H1 (cell line): ENCODE results near the gene YWHAQ. TPM values are rescaled to one million over a fixed set of nuclear protein-coding genes. Genes with fewer than 3 reads are reported as not detected.

ENCODE experiments used
- CTCF ChIA-PET: fragments of 300-600 bp; sonication (Branson Sonifier 250); formaldehyde crosslinking; loops from one replicate; lab custom pipeline; 2021; ENCODE audit not compliant: partially characterized antibody; lab: Charles Lee
- POLR2A ChIA-PET: fragments of 300-600 bp; sonication (Branson Sonifier 250); formaldehyde crosslinking; loops from one replicate; lab custom pipeline; 2021; ENCODE audit warnings: inconsistent platforms; ENCODE audit not compliant: partially characterized antibody; lab: Charles Lee
- DNase-seq, 2 experiments: peaks; one replicate each; pipeline versions ENCODE4 v3.0.0 to v3.0.0-alpha.2; 2010 to 2022; ENCODE audit warnings: low spot score in 2 of 2, low read depth in 1 of 2, mixed read lengths in 1 of 2
- FAIRE-seq: peaks from 2 replicates; lab custom pipeline; 2011; peaks lifted over from hg19 to GRCh38; lab: Jason Lieb, UNC
- H2AFZ ChIP-seq: 2 replicates; pipeline ENCODE4 v1.8.1; 2012; ENCODE audit warnings: low read length, inconsistent platforms
- H2AK5ac ChIP-seq: 2 replicates; pipeline ENCODE4 v1.6.1; 2013; ENCODE audit warnings: low read depth, low read length
- H2BK120ac ChIP-seq: replicated peaks from 2 replicates; pipeline ENCODE3; 2013; ENCODE audit warnings: low read depth, low read length, inconsistent platforms
- H2BK12ac ChIP-seq: 2 replicates; pipeline ENCODE4 v1.6.1; 2013; ENCODE audit warnings: low read depth, low read length
- H2BK15ac ChIP-seq: 2 replicates; pipeline ENCODE4 v1.6.1; 2013; ENCODE audit warnings: low read length
- H2BK20ac ChIP-seq: 2 replicates; pipeline ENCODE4 v1.6.1; 2013; ENCODE audit warnings: low read length
- H2BK5ac ChIP-seq: 2 replicates; pipeline ENCODE4 v1.6.1; 2013; ENCODE audit warnings: low read depth, low read length
- H3K14ac ChIP-seq: 2 replicates; pipeline ENCODE4 v1.6.1; 2013; ENCODE audit warnings: inconsistent platforms; ENCODE audit not compliant: insufficient read length
- H3K18ac ChIP-seq: 2 replicates; pipeline ENCODE4 v1.6.1; 2013; ENCODE audit warnings: low read length; ENCODE audit errors: extremely low read depth
- H3K23ac ChIP-seq: 2 replicates; pipeline ENCODE4 v1.6.1; 2013; ENCODE audit warnings: inconsistent platforms; ENCODE audit not compliant: insufficient read length
- H3K23me2 ChIP-seq: 2 replicates; pipeline ENCODE4 v1.6.1; 2013; ENCODE audit warnings: low read depth, low read length
- H3K27ac ChIP-seq: 2 replicates; pipeline ENCODE4 v1.6.1; 2011; ENCODE audit warnings: low read depth, low read length, inconsistent platforms
- H3K27me3 ChIP-seq, 4 experiments: replicated peaks in 1 of 4; 1 replicate in 1 of 4; 2 replicates in 3 of 4; pipeline versions ENCODE4 v1.6.1 to v1.8.1; 2011 to 2013; ENCODE audit warnings: low read length in 3 of 4, mild to moderate bottlenecking in 3 of 4, inconsistent platforms in 2 of 4, mixed read lengths in 2 of 4, moderate library complexity in 1 of 4; ENCODE audit not compliant: control insufficient read depth in 3 of 4, insufficient read depth in 3 of 4; ENCODE audit errors: extremely low read depth in 1 of 4
- H3K36me3 ChIP-seq, 4 experiments: 2 replicates each; pipeline versions ENCODE4 v1.6.1 to v1.8.1; 2011 to 2013; ENCODE audit warnings: mild to moderate bottlenecking in 4 of 4, low read length in 3 of 4, moderate library complexity in 2 of 4, control low read depth in 1 of 4, inconsistent platforms in 1 of 4; ENCODE audit not compliant: insufficient read depth in 4 of 4, control insufficient read depth in 2 of 4
- H3K4ac ChIP-seq: replicated peaks from 2 replicates; pipeline ENCODE3; 2013; ENCODE audit warnings: low read length, low read depth, mixed read lengths, inconsistent platforms; ENCODE audit not compliant: insufficient read length
- H3K4me1 ChIP-seq, 4 experiments: replicated peaks in 1 of 4; 1 replicate in 1 of 4; 2 replicates in 3 of 4; pipeline versions ENCODE4 v1.6.1 to v1.8.1; 2011 to 2013; ENCODE audit warnings: low read length in 3 of 4, inconsistent platforms in 2 of 4, mixed read lengths in 1 of 4; ENCODE audit not compliant: insufficient read depth in 4 of 4, control insufficient read depth in 3 of 4
- H3K4me2 ChIP-seq, 2 experiments: 2 replicates each; pipeline versions ENCODE4 v1.6.1 to v1.8.1; 2011 to 2013; ENCODE audit warnings: low read depth in 2 of 2, low read length in 2 of 2, control low read depth in 1 of 2, inconsistent platforms in 1 of 2, mild to moderate bottlenecking in 1 of 2; ENCODE audit not compliant: insufficient read depth in 1 of 2
- H3K4me3 ChIP-seq, 4 experiments: fragments of 200-600, 300-600 bp in 1 of 4; sonication (generic), shearing (Covaris generic), sonication (Bioruptor Twin) in 1 of 4; 2 replicates each; pipeline versions ENCODE4 v1.5.1 to v1.8.1; 2011 to 2016; ENCODE audit warnings: low read length in 4 of 4, low read depth in 3 of 4, control low read depth in 2 of 4, inconsistent platforms in 2 of 4, mild to moderate bottlenecking in 2 of 4, mixed read lengths in 1 of 4, moderate library complexity in 1 of 4; ENCODE audit not compliant: insufficient read depth in 2 of 4; ENCODE audit errors: extremely low read depth in 1 of 4
- H3K56ac ChIP-seq: replicated peaks from 2 replicates; pipeline ENCODE3; 2013; ENCODE audit warnings: low read depth, mild to moderate bottlenecking, mixed read lengths, low read length, inconsistent platforms; ENCODE audit not compliant: insufficient read length
- H3K79me1 ChIP-seq: 2 replicates; pipeline ENCODE4 v1.6.1; 2013; ENCODE audit warnings: low read depth, low read length, control low read depth
- H3K79me2 ChIP-seq, 2 experiments: 2 replicates each; pipeline versions ENCODE4 v1.6.1 to v1.8.1; 2012 to 2013; ENCODE audit warnings: low read length in 2 of 2, mild to moderate bottlenecking in 2 of 2, inconsistent platforms in 1 of 2; ENCODE audit not compliant: insufficient read depth in 2 of 2, control insufficient read depth in 1 of 2
- H3K9ac ChIP-seq, 4 experiments: replicated peaks in 1 of 4; 1 replicate in 1 of 4; 2 replicates in 3 of 4; pipeline versions ENCODE4 v1.6.1 to v1.8.1; 2011 to 2013; ENCODE audit warnings: low read depth in 3 of 4, low read length in 3 of 4, control low read depth in 2 of 4, mild to moderate bottlenecking in 2 of 4, moderate library complexity in 2 of 4, inconsistent platforms in 1 of 4; ENCODE audit errors: extremely low read depth in 1 of 4
- H3K9me3 ChIP-seq, 2 experiments: 2 replicates each; pipeline versions ENCODE4 v1.6.1 to v1.8.1; 2012 to 2013; ENCODE audit warnings: mild to moderate bottlenecking in 2 of 2, moderate library complexity in 2 of 2, control low read depth in 1 of 2, inconsistent platforms in 1 of 2, low read depth in 1 of 2, low read length in 1 of 2, mixed read lengths in 1 of 2; ENCODE audit not compliant: insufficient read depth in 2 of 2
- H4K20me1 ChIP-seq, 2 experiments: replicated peaks in 1 of 2; 2 replicates each; pipeline versions ENCODE3 to v1.8.1; 2011 to 2013; ENCODE audit warnings: inconsistent platforms in 2 of 2, low read length in 2 of 2, mild to moderate bottlenecking in 1 of 2; ENCODE audit not compliant: insufficient read depth in 2 of 2, control insufficient read depth in 1 of 2
- H4K5ac ChIP-seq: 2 replicates; pipeline ENCODE4 v1.6.1; 2013; ENCODE audit warnings: low read length, low read depth, mixed read lengths, inconsistent platforms; ENCODE audit not compliant: insufficient read length
- H4K8ac ChIP-seq: 2 replicates; pipeline ENCODE4 v1.8.0; 2013; ENCODE audit warnings: mild to moderate bottlenecking, moderate library complexity, low read length, inconsistent platforms; ENCODE audit not compliant: insufficient read depth; ENCODE audit errors: extremely low read depth
- H4K91ac ChIP-seq: replicated peaks from 2 replicates; pipeline ENCODE3; 2013; ENCODE audit warnings: low read length, mixed read lengths, inconsistent platforms; ENCODE audit not compliant: insufficient read length
- CREB1 ChIP-seq: IDR thresholded peaks from 2 replicates; pipeline ENCODE4 v1.6.1; 2012; ENCODE audit warnings: inconsistent platforms
- CTBP2 ChIP-seq: IDR thresholded peaks from 2 replicates; pipeline ENCODE4 v1.7.0; 2011; ENCODE audit warnings: borderline replicate concordance, mild to moderate bottlenecking, moderate library complexity, mixed read lengths, low read length; ENCODE audit not compliant: insufficient read depth, insufficient read length
- GTF2F1 ChIP-seq: IDR thresholded peaks from 2 replicates; pipeline ENCODE4 v1.6.1; 2012; ENCODE audit warnings: low read depth, low read length, improper control_type of control experiment, borderline replicate concordance
- JUN ChIP-seq: IDR thresholded peaks from 2 replicates; pipeline ENCODE4 v1.6.1; 2011; ENCODE audit warnings: low read depth, mild to moderate bottlenecking, improper control_type of control experiment, low read length
- PHF8 ChIP-seq: fragments of 200-600 bp; sonication (generic); conservative IDR thresholded peaks from 2 replicates; pipeline ENCODE4 v1.7.1; 2012; ENCODE audit warnings: low read depth, mild to moderate bottlenecking, inconsistent platforms, low read length, moderate library complexity
- POLR2AphosphoS5 ChIP-seq: IDR thresholded peaks from 2 replicates; pipeline ENCODE4 v1.6.1; 2011; ENCODE audit warnings: low read depth, low read length
- POU5F1 ChIP-seq: IDR thresholded peaks from 2 replicates; pipeline ENCODE4 v1.6.1; 2011; ENCODE audit warnings: low read depth, mild to moderate bottlenecking, low read length, moderate library complexity
- RNF2 ChIP-seq: fragments of 200-900, 300-1000 bp; sonication (generic); IDR thresholded peaks from 2 replicates; pipeline ENCODE4 v1.7.1; 2016; ENCODE audit warnings: borderline replicate concordance, low read depth, mild to moderate bottlenecking, antibody characterized with exemption, low read length; ENCODE audit not compliant: poor library complexity, severe bottlenecking; ENCODE audit errors: missing control alignments
- SUZ12 ChIP-seq: fragments of 200-600 bp; sonication (generic); IDR thresholded peaks from 2 replicates; pipeline ENCODE4 v1.6.1; 2012; ENCODE audit warnings: mild to moderate bottlenecking, inconsistent platforms, low read length, moderate library complexity, mixed read lengths
- TCF12 ChIP-seq: IDR thresholded peaks from 2 replicates; pipeline ENCODE4 v1.6.1; 2011; ENCODE audit warnings: low read depth, mild to moderate bottlenecking, low read length
- YY1 ChIP-seq: IDR thresholded peaks from 2 replicates; pipeline ENCODE4 v1.6.1; 2011; ENCODE audit warnings: low read depth, mild to moderate bottlenecking, low read length
- WGBS, 2 experiments: shearing (Covaris generic) in 1 of 2; methylation state at CpG; one replicate each; pipeline versions ENCODE4 v1.1.6 to v1.1.7; 2013 to 2015; ENCODE audit warnings: low lambda C conversion rate in 2 of 2, mixed read lengths in 2 of 2, inconsistent platforms in 1 of 2, low coverage in 1 of 2, missing lambda C conversion rate in 1 of 2; ENCODE audit not compliant: insufficient replicate concordance in 2 of 2, insufficient coverage in 1 of 2, insufficient read length in 1 of 2; ENCODE audit errors: extremely low coverage in 1 of 2, missing lambda C conversion rate in 1 of 2; 5-methylcytosine and 5-hydroxymethylcytosine counted together
- polyA plus RNA-seq, 7 experiments: library from polyadenylated mRNA; depleted of rRNA in 3 of 7; stranded (reverse) in 5 of 7; unstranded in 2 of 7; fragments of >200 nt in 5 of 7; fragments of 200-250 nt in 2 of 7; gene quantifications; 1 replicate in 5 of 7; 2 replicates in 1 of 7; 4 replicates in 1 of 7; pipeline versions ENCODE4 v1.2.1 to v1.2.3, GENCODE V29; 2011 to 2013; ENCODE audit warnings: missing spikeins in 2 of 7, mixed read lengths in 2 of 7
- total RNA-seq: library from RNA; stranded (reverse); fragmentation: NEBNext Ultra II Directional; extraction: Animal tissue kit (Norgen Biotek cat#: 25700); gene quantifications from 2 replicates; pipeline ENCODE4 v1.2.1, GENCODE V29; 2021

The YWHAQ gene
- total and polyA plus RNA-seq, 2 of the 8 experiments (the other 6 are each of a cell fraction or from before 2014, with no cell fraction given), result 244 to 480 TPM

DNA sequence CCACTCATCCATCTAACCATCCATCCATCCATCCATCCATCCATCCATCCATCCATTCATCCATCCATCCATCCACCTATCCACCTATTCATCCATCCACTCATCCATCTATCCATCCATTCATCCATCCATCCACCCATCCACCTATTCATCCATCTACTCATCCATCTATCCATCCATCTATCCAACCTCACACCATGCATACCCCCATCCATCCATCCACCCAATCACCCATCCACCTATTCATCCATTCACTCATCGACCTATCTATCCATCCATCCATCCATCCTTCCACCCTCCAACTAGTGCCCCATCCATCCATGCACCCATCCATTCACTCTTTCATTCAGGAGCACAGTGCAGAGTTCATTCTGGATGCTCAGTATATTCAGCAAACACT is 21.5 kb upstream of the YWHAQ start:
- H3K4me3 ChIP-seq, result no peak overlapping the region
- H3K56ac ChIP-seq, result peak overlapping the region; percentile 80
- H3K79me1 ChIP-seq, result no peaks in the 10 kb centered on the region
- DNase-seq, result no peak
- no peak overlapping the region for H2AFZ ChIP-seq
- no peak overlapping the region for H4K91ac ChIP-seq
- no peak overlapping the region for H2AK5ac ChIP-seq
- ChIA-PET POLR2A (no interaction called here), CTCF (no interaction called here)
- H3K27me3 ChIP-seq, result no peaks in the 10 kb centered on the region
- no peak overlapping the region for H2BK20ac ChIP-seq
- no peak overlapping the region for H3K23ac ChIP-seq
- H3K27ac ChIP-seq, result no peak overlapping the region
- H2BK15ac ChIP-seq, result no peak overlapping the region
- H3K4me1 ChIP-seq, result peaks cover 2 to 8% (median 3%) of the 10 kb centered on the region in 4 experiments
- no peak overlapping the region for H2BK5ac ChIP-seq
- no peak for TF ChIP-seq POLR2AphosphoS5
- TF ChIP-seq POU5F1, result no peak
- TF ChIP-seq RNF2, result no peak
- TF ChIP-seq JUN, result no peak
- TF ChIP-seq CTBP2, result no peak
- TF ChIP-seq PHF8, result no peak
- no peak for TF ChIP-seq CREB1
- no peak for TF ChIP-seq GTF2F1
- no peak for TF ChIP-seq YY1
- no peak for TF ChIP-seq SUZ12
- no peak for TF ChIP-seq TCF12
- H3K9me3 ChIP-seq, result no peaks in the 10 kb centered on the region
- H3K23me2 ChIP-seq, result peaks cover 6% of the 10 kb centered on the region; the same call in 1 of the 2 replicates
- H2BK12ac ChIP-seq, result no peak overlapping the region
- no peak overlapping the region for H4K8ac ChIP-seq
- H3K9ac ChIP-seq, result no peak overlapping the region
- H4K5ac ChIP-seq, result no peak overlapping the region
- no peak overlapping the region for H2BK120ac ChIP-seq
- H3K36me3 ChIP-seq, result no peaks in the 10 kb centered on the region
- H3K14ac ChIP-seq, result no peak overlapping the region
- 53 to 100% methylated on average over 1 of the region's 1 CpG for WGBS, 2 experiments
- H3K4ac ChIP-seq, result no peak overlapping the region
- no peak overlapping the region for H3K18ac ChIP-seq
- no peaks in the 10 kb centered on the region for H4K20me1 ChIP-seq
- no peak for FAIRE-seq
- no peak overlapping the region for H3K4me2 ChIP-seq
- H3K79me2 ChIP-seq, result no peaks in the 10 kb centered on the region
